Raji (cell line): ENCODE measurements around the gene EXO1.

Source experiments
- POLR2A ChIP-seq: IDR thresholded peaks from 2 replicates; pipeline ENCODE4 v1.6.1; 2011; ENCODE audit warnings: low read depth, low read length, control low read depth; ENCODE audit not compliant: insufficient read depth

Gene EXO1

DNA sequence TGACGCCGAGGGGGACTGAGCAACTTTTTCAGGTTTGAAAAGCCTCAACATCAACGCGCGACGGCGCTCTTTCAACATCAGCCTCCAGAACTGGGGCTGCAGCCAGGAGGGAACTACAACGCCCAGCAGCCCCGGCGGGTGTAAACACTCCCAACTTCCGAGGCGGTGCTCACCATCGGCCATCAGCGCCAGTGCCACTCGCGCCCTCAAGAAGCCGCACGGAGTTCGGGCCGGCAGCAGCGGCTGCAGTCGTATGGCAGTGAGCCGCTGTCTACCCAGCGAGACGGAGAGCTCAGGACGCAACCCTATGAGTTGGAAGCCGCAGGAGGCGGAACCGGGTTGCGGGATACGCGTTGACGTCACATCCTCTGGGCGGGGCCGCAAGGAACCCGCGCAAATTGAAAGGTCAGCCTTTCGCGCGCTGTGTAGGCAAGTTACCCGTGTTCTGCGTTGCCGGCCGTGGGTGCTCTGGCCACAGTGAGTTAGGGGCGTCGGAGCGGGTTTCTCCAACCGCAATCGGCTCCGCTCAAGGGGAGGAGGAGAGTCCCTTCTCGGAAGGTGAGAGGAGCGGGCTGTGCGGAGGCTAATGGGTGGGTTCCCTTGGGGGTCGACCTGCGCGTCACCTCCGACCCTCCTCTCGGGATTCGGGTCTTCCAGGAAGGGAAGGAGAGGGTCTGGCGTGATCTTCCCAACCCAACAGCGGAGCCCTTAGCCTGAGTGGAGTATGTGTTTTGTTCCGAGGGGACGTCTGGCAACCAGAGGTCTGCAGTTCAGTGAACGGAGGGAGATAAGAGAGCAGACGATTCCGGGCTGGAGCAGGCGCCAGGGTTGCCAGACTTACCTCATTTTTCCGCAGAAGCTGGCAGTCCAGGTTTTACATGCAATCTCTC lies at the start of gene EXO1:
Gene EXO1 (plus strand): TSS at position 409 of the 890 bp plus-strand sequence. CDS start 2,222 bp downstream, outside the sequence.
- peak; percentile 93 for TF ChIP-seq POLR2A

DNA sequence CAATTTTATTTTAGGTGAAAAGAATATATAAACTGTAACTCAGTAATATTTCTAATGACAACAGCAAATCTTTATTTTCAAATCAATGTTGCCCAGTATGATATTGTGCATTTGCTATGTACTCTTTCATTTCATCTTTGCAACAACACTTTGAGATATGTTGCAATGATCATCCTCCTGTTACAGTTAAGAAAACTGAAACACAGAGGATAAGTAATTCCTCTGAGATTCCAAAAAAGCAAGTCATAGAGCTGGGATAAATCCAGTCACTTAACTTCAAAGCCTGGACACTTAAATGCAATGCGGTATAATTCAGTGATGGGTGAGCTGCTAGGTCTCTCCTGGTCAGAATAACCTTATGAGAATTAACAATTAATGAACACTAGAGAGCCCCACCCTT lies 48.6 kb upstream of the EXO1 start:
- no peak for TF ChIP-seq POLR2A

DNA sequence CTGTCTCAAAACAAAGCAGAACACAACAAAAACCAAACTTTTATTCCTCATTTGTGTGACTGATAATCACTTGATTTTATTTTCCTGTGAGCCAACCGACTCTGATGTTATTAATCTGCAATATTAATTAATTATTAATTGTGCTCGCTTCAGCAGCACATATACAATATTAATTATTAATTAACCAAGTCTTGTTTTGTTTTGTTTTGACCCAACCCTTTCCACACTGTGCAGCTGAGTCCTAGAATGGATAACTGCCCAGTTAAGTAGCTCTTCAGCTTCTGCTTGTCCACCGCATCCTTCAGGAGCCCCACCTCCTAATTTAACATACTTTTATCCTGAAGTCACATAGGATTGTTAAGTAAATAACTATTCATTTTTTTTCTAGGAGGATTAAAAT lies 47.4 kb upstream of the EXO1 start:
- TF ChIP-seq POLR2A: no peak

DNA sequence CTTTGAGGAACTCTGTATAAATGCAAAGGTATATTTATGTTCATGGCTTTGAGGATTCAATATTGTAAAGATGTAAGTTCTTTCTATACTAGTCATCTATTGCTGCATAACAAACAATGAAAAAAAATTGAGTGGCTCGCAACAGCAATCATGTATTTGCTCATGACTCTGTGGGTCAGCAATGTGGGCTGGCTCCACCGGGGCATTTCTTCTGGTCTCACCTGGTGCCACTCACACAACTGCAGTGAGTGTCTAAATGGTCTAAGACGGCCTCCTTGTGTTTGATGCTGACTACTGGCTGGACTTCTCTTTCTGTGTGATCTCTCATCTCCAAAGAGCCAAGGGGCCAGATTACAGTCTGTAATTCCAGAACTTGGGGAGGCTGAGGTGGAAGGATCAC lies 45.1 kb upstream of the EXO1 start:
- no peak for TF ChIP-seq POLR2A

DNA sequence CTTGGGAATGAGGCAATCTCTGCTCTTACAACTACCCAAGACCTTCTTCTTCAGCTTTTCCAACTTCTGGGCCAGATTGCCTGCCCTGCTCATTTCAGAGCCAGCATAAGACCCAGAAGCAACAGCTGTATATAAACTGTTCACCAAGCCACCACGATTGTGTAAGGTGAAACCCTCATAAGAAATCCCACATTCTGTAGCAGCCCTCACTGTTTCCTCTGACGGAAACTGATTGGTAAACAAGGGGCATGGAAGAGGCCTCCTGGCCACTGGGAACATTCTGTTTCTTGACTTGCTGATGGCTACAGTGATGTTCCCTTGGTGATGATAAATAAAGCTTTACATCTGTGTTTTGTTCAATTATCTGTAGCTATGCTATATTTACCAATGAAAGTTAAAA lies 39.7 kb upstream of the EXO1 start:
- no peak for TF ChIP-seq POLR2A

DNA sequence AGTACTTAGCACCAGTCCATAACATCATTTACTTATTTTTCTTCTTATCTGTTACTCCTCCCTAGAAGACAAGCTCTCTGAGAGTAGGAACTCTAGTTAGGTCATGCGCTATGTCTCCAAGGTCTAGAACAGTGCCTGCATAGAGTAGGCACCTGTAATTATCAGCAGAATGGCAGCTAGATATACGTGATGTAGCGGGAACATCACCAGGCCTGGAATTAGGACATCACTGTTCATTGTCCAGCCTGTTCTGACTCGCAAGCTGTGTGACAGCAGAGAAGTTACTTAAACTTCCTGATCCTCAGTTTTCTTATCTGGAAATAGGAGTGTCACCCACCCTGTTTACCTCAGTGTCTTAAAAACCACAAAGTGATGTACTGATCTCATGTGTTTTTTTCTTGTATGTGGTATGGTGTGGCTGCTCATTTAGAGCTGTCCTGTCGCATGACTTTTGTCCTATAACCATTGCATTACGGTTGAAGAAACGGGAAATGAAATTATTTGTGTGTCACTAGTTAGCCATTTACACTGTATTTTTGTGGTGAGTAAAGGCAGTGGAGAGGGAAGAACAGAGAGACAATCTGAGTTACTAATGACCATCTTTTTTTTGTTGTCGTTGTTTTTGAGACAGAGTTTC lies 37.1 kb upstream of the EXO1 start:
- TF ChIP-seq POLR2A: no peak

DNA sequence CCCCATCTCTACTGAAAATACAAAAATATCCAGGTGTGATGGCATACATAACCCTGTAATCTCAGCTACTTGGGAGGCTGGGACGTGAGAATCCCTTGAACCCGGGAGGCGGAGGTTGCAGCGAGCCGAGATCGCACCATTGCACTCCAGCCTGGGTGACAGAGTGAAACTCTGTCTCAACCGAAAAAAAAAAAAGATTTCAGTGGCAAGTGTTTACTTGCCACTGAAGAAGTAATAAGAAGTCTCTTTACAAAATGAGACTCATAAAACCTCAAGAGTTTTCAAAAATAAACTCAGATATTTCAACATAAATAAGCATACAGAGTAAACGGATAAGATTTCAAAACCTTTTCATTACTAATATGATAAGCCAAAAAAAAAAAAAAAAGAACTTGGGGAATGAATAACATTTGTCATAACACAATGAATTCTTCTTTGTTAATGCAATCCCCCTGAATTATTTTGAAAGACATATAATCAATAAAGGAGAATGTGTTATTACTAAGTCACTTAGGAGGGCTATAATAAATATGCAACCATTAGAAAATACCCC lies 34.2 kb upstream of the EXO1 start:
- TF ChIP-seq POLR2A: no peak

DNA sequence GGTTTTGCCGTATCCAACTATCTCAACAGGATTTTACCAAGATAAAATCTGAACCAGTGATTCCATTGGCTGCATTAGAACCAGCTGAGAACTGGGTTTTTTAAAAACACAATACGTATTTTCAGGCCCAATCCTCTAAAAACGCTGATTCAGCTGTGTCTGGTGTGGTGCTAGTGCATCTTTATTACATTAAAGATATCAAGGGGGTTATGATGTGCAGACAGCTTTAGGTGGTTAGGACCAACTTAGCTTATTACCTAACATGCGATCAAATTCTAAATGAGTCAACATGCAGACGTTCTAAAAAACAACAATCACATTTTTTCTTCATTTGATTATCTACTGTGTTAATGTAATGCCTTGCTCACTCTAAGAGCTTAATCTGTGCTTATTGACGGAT lies 32.0 kb upstream of the EXO1 start:
- TF ChIP-seq POLR2A: no peak

DNA sequence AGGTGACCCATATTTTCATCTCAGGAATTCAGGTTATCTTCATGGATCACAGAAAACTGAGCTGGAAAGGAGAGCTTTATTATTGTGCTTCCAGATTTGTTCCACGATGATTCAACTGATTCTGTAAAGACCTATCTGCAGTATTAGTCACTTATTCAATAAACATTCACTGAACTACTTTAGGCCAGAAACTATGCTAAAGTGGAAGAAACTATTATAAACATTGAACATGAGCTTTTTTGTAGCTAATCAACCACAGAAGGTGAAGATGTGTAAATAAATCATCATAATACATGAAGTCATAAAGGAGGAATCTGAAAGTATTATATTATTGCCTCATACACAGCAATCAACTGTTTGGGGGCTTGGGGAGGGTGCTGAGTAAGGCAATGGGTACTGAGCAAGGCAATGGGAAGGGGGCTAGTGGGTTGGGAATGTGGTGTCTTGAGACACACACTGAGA lies 30.6 kb upstream of the EXO1 start:
- TF ChIP-seq POLR2A: no peak

DNA sequence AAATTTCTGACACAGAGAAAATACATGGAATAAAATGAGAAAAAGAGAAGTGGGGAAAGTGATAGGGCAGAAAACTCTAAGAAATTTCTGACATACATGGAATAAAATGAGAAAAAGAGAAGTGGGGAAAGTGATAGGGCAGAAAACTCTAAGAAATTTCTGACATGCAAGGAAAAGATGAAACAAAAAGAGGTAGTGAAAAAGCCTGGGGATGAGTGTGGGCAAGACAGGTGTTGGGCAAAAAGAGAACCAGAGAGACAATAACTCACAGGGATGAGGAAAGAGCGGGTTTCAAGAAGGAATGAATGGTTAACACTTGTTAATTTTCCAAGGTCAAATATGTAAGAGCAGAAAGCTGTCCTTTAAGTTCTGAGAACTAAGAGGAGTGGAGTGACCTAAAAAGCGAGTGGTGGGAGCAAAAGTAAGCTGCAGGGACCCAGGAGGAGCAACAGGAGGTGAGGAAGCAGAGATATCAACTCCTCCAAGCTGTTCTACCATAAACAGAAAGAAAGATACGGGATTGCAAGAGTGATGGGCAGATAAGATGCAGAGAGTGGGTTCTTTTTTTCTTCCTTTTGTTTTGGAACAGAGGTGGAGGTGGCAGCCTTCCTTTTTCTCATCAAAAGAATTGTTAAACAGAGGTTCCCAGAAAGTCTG lies 29.9 kb upstream of the EXO1 start:
- TF ChIP-seq POLR2A: no peak

DNA sequence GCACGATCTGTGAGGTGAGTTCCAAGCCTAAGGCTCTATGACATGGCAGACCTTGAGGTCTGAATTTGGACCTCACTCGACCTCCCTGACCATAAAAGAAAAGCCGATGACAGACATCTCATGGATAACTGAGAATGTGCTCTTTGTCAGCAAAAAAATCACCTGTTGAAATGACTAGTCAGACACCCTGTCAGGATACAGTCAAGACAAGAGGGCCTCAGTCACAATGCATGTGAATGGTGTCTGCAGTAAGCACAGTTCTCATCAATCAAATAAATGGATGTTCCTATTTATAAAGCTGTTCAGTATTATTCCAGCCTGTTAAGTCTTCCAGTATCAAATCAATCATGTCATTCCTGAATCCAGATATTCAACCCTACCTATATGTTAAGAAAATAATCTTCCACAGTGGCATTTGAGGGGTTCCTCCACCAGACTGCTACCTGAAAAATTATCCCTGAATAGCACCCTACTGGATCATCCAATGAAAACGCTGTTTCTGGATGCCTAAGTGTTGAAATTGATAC lies 28.6 kb upstream of the EXO1 start:
- no peak for TF ChIP-seq POLR2A

DNA sequence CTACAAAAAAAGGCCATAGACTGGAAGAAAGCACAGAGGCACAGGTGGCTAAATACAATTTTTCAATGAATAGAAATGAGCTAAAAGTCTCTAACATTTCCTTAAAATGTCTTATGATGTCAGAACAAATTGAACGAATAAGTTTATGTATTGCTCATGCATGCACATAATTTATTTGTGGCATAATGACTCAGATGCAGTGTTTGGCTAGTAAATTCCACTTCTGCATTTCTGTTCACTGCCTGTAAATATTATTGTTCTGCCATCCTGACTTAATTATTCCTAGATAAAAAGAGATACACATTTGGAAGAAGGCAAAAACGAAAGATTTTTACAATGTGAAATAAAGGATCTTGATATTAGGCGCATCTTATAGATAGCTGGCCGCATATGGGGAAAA lies 26.6 kb upstream of the EXO1 start:
- TF ChIP-seq POLR2A: no peak

DNA sequence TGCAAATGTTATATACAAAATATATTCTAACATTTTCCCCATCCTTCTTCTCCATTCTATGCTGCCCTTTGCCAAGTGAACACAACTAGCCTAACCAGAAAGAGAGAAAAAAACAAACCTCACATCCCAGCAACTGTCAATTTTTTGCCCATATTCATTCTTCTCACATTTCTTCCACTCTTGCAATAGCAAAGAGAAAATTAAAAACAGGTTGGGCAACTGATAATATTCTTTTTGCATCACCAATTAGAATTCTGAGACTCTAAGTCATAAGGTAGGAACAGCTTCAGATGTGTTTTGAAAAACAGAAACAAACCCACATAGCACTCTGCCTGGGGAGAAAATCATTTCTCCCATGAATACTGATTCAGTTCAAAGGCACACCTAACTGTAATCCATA lies 25.2 kb upstream of the EXO1 start:
- no peak for TF ChIP-seq POLR2A

DNA sequence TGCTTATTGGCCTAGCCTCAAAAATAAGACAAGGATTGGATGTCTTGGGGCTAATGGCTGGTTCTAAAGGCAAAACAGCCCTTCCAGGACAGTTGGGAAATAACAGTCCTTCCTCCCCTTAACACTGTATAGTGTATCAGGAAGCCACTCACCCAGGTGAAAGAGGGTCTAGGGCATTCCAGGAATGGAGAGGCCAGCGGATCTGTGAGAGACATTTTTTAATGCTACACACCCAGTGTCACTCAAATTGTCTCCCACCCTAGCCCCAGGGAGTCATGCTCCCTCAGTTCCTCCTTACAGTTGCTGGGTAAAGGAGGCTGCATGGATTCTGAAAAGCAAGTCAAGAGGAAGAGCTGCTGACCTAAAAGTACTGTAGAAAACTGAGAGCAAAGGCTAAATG lies 24.1 kb upstream of the EXO1 start:
- no peak for TF ChIP-seq POLR2A

DNA sequence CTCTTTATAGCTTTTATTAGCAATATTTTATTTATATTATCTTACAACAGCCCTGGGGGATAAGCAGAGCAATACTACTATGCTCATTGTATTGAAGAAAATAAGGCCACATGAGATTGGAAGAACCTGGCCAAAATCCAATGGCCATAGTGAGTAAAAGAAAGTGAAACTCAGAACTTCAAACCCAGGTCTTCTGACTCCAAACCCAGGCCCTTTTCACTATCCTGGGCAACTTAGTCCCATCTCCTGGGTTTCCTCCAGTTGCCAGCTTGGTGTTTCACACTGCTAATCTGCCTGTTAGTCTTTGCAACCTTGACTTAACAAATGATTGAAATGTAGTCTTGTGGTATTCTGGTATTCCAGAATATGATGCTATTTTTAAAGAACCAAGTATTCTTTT lies 22.4 kb upstream of the EXO1 start:
- TF ChIP-seq POLR2A: no peak
